WI38 (cell line): ENCODE data around the gene FNDC3B.

Experiments
- H3K4me3 ChIP-seq: 2 replicates; pipeline ENCODE4 v1.5.1; 2011; ENCODE audit warnings: low read depth, mild to moderate bottlenecking, control low read depth, low read length
- CTCF ChIP-seq: IDR thresholded peaks from 2 replicates; pipeline ENCODE4 v1.5.1; 2012; ENCODE audit warnings: low read depth, mild to moderate bottlenecking, control low read depth, low read length

FNDC3B gene

GRCh38 chr3:172397716-172398405, 358.5 kb downstream of the FNDC3B start:
- no peak for TF ChIP-seq CTCF
- H3K4me3 ChIP-seq = no peak overlapping the region

- TF ChIP-seq CTCF = no peak
- no peak overlapping the region for H3K4me3 ChIP-seq
Measured at GRCh38 chr3:172398484-172398883, 359.1 kb downstream of the FNDC3B start.

- H3K4me3 ChIP-seq = no peak overlapping the region
- TF ChIP-seq CTCF = no peak
Measured at GRCh38 chr3:172402090-172402489, 362.7 kb downstream of the FNDC3B start.

GRCh38 chr3:172402892-172403643, 363.7 kb downstream of the FNDC3B start:
- no peak for TF ChIP-seq CTCF
- no peak overlapping the region for H3K4me3 ChIP-seq

GRCh38 chr3:172404237-172404962, 365.0 kb downstream of the FNDC3B start:
- no peak for TF ChIP-seq CTCF

GRCh38 chr3:172405914-172406313, 366.5 kb downstream of the FNDC3B start:
- no peak for TF ChIP-seq CTCF
- no peak overlapping the region for H3K4me3 ChIP-seq

More at GRCh38 chr3:172404237-172404962, 365.0 kb downstream of the FNDC3B start:
- no peak overlapping the region for H3K4me3 ChIP-seq
